ENCODE results near the gene TMEM232. TPM values are rescaled to one million over a fixed set of nuclear protein-coding genes. Genes with fewer than 3 reads are reported as not detected.

Gene TMEM232
- total RNA-seq, 1 donor from 2014 or later: 8.4 TPM

DNA sequence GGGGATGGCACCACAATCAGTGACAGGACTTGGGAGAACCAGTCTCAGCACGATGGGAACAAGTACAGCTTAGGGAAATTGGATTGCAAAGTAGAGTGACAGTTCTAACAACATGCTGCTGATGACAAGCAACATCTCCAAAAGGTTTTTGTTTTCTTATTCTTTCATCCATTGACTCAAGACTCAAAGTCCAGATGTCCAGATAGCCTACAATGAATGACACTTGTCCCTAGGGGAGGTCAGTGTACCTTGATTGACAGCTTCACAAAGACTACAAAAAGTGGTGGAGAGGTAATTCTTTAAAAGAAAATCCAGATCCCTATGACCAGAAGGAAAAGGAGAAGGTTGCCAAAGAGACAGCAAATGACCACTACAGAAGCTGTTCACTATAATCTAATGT lies 323.9 kb downstream of the TMEM232 start:
- Mint-ChIP-seq H3K36me3 (ENCODE audit: insufficient read depth) (no peaks in the 10 kb centered on the region), H3K4me1 (ENCODE audit: low read depth) (peaks cover 1% of the 10 kb centered on the region)
- DNase-seq (ENCODE audit: low spot score, unreplicated experiment): no peak

GRCh38 chr5:110401881-110402280 lies 324.6 kb downstream of the TMEM232 start:
- H3K9me3 Mint-ChIP-seq (ENCODE audit: low read depth): no peaks in the 10 kb centered on the region
- no peak overlapping the region for H3K27ac Mint-ChIP-seq
- DNase-seq (ENCODE audit: low spot score, unreplicated experiment): no peak
- H3K27me3 Mint-ChIP-seq: no peaks in the 10 kb centered on the region
- peaks cover 1% of the 10 kb centered on the region for H3K4me1 Mint-ChIP-seq (ENCODE audit: low read depth)
- no peaks in the 10 kb centered on the region for H3K36me3 Mint-ChIP-seq (ENCODE audit: insufficient read depth)
- H3K4me3 Mint-ChIP-seq (ENCODE audit: low read depth): no peak overlapping the region
- no peak for TF ChIP-seq CTCF (IDR thresholded peaks at IDR 0.05; ENCODE audit: unreplicated experiment)

More for the DNA sequence above, 323.9 kb downstream of the TMEM232 start:
- no peak overlapping the region for H3K4me3 Mint-ChIP-seq (ENCODE audit: low read depth)
- no peak overlapping the region for H3K27ac Mint-ChIP-seq
- TF ChIP-seq CTCF (IDR thresholded peaks at IDR 0.05; ENCODE audit: unreplicated experiment): no peak
- no peaks in the 10 kb centered on the region for H3K27me3 Mint-ChIP-seq
- H3K9me3 Mint-ChIP-seq (ENCODE audit: low read depth): no peaks in the 10 kb centered on the region

GRCh38 chr5:110398951-110399350 lies 327.5 kb downstream of the TMEM232 start:
- no peak overlapping the region for H3K4me3 Mint-ChIP-seq (ENCODE audit: low read depth)
- H3K27me3 Mint-ChIP-seq: no peaks in the 10 kb centered on the region
- no peak overlapping the region for H3K27ac Mint-ChIP-seq
- no peak for DNase-seq (ENCODE audit: low spot score, unreplicated experiment)
- TF ChIP-seq CTCF (IDR thresholded peaks at IDR 0.05; ENCODE audit: unreplicated experiment): no peak
- H3K36me3 Mint-ChIP-seq (ENCODE audit: insufficient read depth): no peaks in the 10 kb centered on the region
- H3K9me3 Mint-ChIP-seq (ENCODE audit: low read depth): no peaks in the 10 kb centered on the region
- H3K4me1 Mint-ChIP-seq (ENCODE audit: low read depth): no peaks in the 10 kb centered on the region

DNA sequence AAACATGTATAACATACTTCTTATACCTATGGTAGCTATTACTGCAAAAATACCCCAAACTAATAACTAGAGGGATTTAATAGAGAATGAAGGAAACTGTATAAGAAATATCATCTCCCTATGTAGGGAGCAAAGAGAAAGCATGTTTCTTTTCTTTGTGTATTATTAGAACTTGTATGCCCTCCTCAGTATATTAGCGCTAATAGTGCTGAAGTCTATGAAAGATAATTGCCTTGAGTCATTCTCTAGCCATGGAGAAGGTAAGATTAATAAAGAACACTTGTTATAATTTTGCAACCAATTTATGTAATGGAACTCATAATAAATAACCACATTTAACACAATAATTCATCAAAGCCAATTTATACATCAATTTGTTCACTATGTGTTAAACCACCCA lies 329.2 kb downstream of the TMEM232 start:
- no peak for TF ChIP-seq CTCF (IDR thresholded peaks at IDR 0.05; ENCODE audit: unreplicated experiment)
- no peaks in the 10 kb centered on the region for H3K9me3 Mint-ChIP-seq (ENCODE audit: low read depth)
- H3K27me3 Mint-ChIP-seq: no peaks in the 10 kb centered on the region
- no peaks in the 10 kb centered on the region for H3K36me3 Mint-ChIP-seq (ENCODE audit: insufficient read depth)
- no peak for DNase-seq (ENCODE audit: low spot score, unreplicated experiment)
- H3K27ac Mint-ChIP-seq: no peak overlapping the region
- no peak overlapping the region for H3K4me3 Mint-ChIP-seq (ENCODE audit: low read depth)
- H3K4me1 Mint-ChIP-seq (ENCODE audit: low read depth): no peaks in the 10 kb centered on the region

DNA sequence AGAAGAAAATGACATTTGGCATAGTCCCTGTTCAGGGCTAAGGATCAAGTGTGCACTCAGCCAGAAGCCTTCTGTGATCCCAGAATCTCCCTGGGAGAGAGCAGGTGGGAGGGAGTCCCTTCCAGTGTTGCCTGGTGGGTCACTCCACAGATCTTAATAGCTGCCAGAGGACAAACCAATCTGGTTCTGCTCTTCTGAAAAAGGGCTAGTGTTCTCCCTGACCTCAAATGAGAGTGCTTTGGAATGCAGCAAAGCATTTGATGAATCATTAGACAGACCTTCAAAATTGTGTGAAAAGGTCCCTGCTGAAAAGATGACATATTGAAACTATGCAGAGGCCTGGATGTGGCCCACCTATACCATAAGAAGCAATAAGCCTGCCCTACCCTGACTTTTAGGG lies 339.7 kb downstream of the TMEM232 start:
- Mint-ChIP-seq H3K4me3 (ENCODE audit: low read depth) (no peak overlapping the region), H3K4me1 (ENCODE audit: low read depth) (peaks cover 3% of the 10 kb centered on the region), H3K27ac (no peak overlapping the region), H3K9me3 (ENCODE audit: low read depth) (peaks cover 2% of the 10 kb centered on the region), H3K36me3 (ENCODE audit: insufficient read depth) (no peaks in the 10 kb centered on the region), H3K27me3 (no peaks in the 10 kb centered on the region)
- no peak for TF ChIP-seq CTCF (IDR thresholded peaks at IDR 0.05; ENCODE audit: unreplicated experiment)
- DNase-seq (ENCODE audit: low spot score, unreplicated experiment): no peak

Measured in progenitor cell of endocrine pancreas (in vitro differentiated cells).